Esophagus muscularis mucosa (tissue), 3 donors: ENCODE results near the gene CCDC3.

Source experiments
- POLR2AphosphoS5 ChIP-seq, 2 donors: sonication (generic); formaldehyde crosslinking; IDR thresholded peaks; one replicate each; pipeline ENCODE4 v1.6.1; 2017; ENCODE audit warnings: antibody characterized with exemption in 2 of 2
- TF ChIP-seq, protein P1 (sequence below), 3 experiments: fragments of 200-600 bp in 2 of 3; fragments of 450-650 bp in 1 of 3; sonication (generic) in 2 of 3; IDR thresholded peaks; one replicate each; pipeline ENCODE4 v1.5.1; 2017 to 2019; ENCODE audit warnings: antibody characterized with exemption in 3 of 3, mild to moderate bottlenecking in 2 of 3, moderate library complexity in 1 of 3

- TF ChIP-seq, protein P1, sequence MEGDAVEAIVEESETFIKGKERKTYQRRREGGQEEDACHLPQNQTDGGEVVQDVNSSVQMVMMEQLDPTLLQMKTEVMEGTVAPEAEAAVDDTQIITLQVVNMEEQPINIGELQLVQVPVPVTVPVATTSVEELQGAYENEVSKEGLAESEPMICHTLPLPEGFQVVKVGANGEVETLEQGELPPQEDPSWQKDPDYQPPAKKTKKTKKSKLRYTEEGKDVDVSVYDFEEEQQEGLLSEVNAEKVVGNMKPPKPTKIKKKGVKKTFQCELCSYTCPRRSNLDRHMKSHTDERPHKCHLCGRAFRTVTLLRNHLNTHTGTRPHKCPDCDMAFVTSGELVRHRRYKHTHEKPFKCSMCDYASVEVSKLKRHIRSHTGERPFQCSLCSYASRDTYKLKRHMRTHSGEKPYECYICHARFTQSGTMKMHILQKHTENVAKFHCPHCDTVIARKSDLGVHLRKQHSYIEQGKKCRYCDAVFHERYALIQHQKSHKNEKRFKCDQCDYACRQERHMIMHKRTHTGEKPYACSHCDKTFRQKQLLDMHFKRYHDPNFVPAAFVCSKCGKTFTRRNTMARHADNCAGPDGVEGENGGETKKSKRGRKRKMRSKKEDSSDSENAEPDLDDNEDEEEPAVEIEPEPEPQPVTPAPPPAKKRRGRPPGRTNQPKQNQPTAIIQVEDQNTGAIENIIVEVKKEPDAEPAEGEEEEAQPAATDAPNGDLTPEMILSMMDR (IDR thresholded peaks at IDR 0.05) = no peak
- no peak for TF ChIP-seq POLR2AphosphoS5 (IDR thresholded peaks at IDR 0.05)
Measured at GRCh38 chr10:13023754-13024153, 22.2 kb upstream of the CCDC3 start.
